ENCODE measurements around the gene SH3PXD2A.

The SH3PXD2A gene

DNA sequence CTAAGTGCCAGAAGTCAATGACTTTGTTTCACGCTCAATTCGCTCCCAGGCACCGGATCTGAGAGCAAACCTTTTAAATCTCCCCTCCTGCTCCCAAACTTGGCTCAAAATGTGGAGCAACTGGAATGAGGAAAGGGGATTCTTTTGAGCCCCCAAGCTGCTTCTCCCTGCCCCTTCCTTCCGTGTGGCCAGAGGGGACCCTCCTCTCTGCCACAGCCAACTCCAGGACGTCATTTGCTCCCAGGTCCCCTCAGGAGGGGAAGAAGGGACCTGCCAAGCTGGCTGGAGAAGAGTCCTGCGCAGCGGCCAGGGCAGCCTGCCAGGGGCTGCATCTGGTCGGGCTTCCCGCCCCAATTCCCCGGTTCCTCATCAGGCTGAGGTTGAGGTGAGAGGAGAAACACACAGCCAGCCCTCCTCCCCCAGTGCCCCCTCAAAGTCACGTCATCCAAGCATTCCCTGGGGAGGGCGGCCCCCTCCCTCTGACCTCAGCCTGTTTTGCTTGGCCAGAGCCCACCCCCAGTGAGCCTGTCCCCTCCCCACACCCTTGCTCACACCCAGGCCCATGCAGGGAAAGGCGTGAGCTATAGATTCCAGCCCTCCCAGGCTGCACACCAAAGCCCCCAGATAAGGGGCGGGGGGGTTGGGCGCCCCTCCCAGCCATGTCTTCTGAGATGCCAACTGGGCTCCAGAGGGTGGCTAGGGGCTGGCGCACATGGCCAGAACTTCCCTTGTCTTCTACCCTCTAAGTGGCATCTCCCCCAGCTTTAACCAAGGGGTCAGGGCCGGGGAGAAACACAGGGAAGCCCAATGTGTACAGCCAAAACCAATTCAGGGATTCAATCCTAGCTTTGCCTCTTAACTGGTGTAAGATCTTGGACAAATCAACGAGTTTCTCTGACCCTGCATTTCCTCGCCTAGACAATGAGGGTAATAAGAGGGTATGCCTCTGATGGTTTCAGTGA is 35.0 kb downstream of the SH3PXD2A start (continued):
- TF ChIP-seq BCL11B (tag by site-specific recombination; IDR thresholded peaks at IDR 0.05; ENCODE audit: low read depth) (no peak), ZSCAN30 (tag by site-specific recombination; IDR thresholded peaks at IDR 0.05) (no peak), ZIC2 (tag by site-specific recombination; IDR thresholded peaks at IDR 0.05) (0 out of 2 replicates have a peak, but pooled peaks have one; percentile 24), WT1 (tag by site-specific recombination; IDR thresholded peaks at IDR 0.05) (0 out of 2 replicates have a peak, but pooled peaks have one; percentile 24), ZNF10 (tag by site-specific recombination; IDR thresholded peaks at IDR 0.05) (peak; percentile 71)

- Histone ChIP-seq H3K9me3 (ENCODE audit: control insufficient read depth, insufficient read depth, low read depth, low read length) (no peaks in the 10 kb centered on the region), H3K27ac (ENCODE audit: extremely low read depth, low read depth, low read length) (no peak overlapping the region), H3K4me3 (ENCODE audit: low read depth, low read length) (no peak overlapping the region), H3K4me1 (ENCODE audit: control insufficient read depth, insufficient read depth, low read length) (peaks cover 4% of the 10 kb centered on the region; the same call in 1 of the 2 replicates), H3K36me3 (ENCODE audit: control insufficient read depth in 2 of 2, insufficient read depth in 1 of 2, low read length in 2 of 2) (no peaks in the 10 kb centered on the region)
- TF ChIP-seq GLIS2 (tag by site-specific recombination; IDR thresholded peaks at IDR 0.05) (no peak), ZFHX2 (tag by site-specific recombination; conservative IDR thresholded peaks at IDR 0.05) (0 out of 2 replicates have a peak, but pooled peaks have one; percentile 12), ZSCAN30 (tag by site-specific recombination; IDR thresholded peaks at IDR 0.05) (no peak), ZXDB (tag by site-specific recombination; IDR thresholded peaks at IDR 0.05) (no peak), ZNF18 (tag by site-specific recombination; IDR thresholded peaks at IDR 0.05) (no peak)
- CTCF ChIA-PET: interaction anchor here (0.7 to 0.8 kb wide), 2 partner anchors 29 to 193 kb away, joined by 3 read pairs; no protein-coding TSS in a partner anchor
- POLR2A ChIA-PET: no interaction called here
These were observed 35.9 kb downstream of the SH3PXD2A start for GRCh38 chr10:103819493-103819892.

DNA sequence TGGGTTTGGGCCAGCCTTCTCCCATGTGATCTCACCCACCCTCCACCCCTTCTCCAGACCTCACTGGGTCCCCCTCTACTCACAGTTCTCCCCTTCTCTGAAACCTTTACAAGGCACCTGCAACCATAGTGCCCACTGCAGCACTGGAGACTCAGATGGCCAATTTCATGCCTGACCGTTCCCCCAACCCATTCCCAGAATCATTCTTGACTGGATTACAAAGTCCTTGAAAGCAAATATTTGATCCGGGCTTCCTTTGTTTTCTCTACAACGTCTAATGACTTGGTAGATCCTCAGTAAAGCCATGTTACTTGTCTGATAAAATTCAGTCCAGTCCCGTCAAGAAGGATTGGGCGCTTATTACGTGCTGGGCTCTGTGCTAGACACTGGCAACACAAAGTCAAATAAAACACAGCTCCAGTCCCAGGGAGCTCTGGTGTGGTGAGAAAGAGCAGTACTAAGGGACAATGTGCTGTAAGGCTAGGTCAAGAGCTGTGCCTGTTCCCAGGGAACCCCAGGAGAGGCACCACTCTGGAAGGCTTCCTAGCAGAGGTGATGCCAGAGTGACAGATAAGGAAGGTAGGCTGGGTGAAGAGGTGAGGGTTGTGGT is 36.5 kb downstream of the SH3PXD2A start:
- Histone ChIP-seq H3K4me3 (ENCODE audit: low read depth, low read length) (no peak overlapping the region), H3K36me3 (ENCODE audit: control insufficient read depth in 2 of 2, insufficient read depth in 1 of 2, low read length in 2 of 2) (no peaks in the 10 kb centered on the region), H3K9me3 (ENCODE audit: control insufficient read depth, insufficient read depth, low read depth, low read length) (no peaks in the 10 kb centered on the region), H3K27ac (ENCODE audit: extremely low read depth, low read depth, low read length) (no peak overlapping the region), H3K4me1 (ENCODE audit: control insufficient read depth, insufficient read depth, low read length) (peaks cover 4% of the 10 kb centered on the region; the same call in 1 of the 2 replicates)
- ChIA-PET POLR2A (no interaction called here), CTCF (interaction anchor here (0.6 to 0.8 kb wide), 3 partner anchors 29 to 261 kb away, joined by 3 to 4 read pairs (median 3); no protein-coding TSS in a partner anchor)
- TF ChIP-seq ZNF624 (tag by site-specific recombination; IDR thresholded peaks at IDR 0.05) (no peak), ZNF626 (tag by site-specific recombination; IDR thresholded peaks at IDR 0.05) (no peak), ZBTB20 (tag by site-specific recombination; IDR thresholded peaks at IDR 0.05) (no peak), YY1 (tag by site-specific recombination; IDR thresholded peaks at IDR 0.05) (no peak), SETDB1 (IDR thresholded peaks at IDR 0.05; ENCODE audit: insufficient read length, low read length) (no peak), ZNF664 (tag by site-specific recombination; IDR thresholded peaks at IDR 0.05) (no peak), ZNF324 (tag by site-specific recombination; IDR thresholded peaks at IDR 0.05) (no peak), CTCF (tag by site-specific recombination; IDR thresholded peaks at IDR 0.05) (no peak), ZNF514 (tag by site-specific recombination; IDR thresholded peaks at IDR 0.05) (no peak), ZNF843 (tag by site-specific recombination; IDR thresholded peaks at IDR 0.05) (no peak), ZNF76 (tag by site-specific recombination; IDR thresholded peaks at IDR 0.05; ENCODE audit: borderline replicate concordance, low read depth) (no peak), BCL11A (tag by site-specific recombination; IDR thresholded peaks at IDR 0.05; ENCODE audit: low read depth) (no peak), ZNF423 (tag by site-specific recombination; IDR thresholded peaks at IDR 0.05) (no peak), ZNF341 (tag by site-specific recombination; IDR thresholded peaks at IDR 0.05; ENCODE audit: low read depth) (no peak)
- TF ChIP-seq, protein P1, sequence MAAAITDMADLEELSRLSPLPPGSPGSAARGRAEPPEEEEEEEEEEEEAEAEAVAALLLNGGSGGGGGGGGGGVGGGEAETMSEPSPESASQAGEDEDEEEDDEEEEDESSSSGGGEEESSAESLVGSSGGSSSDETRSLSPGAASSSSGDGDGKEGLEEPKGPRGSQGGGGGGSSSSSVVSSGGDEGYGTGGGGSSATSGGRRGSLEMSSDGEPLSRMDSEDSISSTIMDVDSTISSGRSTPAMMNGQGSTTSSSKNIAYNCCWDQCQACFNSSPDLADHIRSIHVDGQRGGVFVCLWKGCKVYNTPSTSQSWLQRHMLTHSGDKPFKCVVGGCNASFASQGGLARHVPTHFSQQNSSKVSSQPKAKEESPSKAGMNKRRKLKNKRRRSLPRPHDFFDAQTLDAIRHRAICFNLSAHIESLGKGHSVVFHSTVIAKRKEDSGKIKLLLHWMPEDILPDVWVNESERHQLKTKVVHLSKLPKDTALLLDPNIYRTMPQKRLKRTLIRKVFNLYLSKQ (tag by site-specific recombination; IDR thresholded peaks at IDR 0.05; ENCODE audit: borderline replicate concordance): no peak
- TF ChIP-seq, protein P2, sequence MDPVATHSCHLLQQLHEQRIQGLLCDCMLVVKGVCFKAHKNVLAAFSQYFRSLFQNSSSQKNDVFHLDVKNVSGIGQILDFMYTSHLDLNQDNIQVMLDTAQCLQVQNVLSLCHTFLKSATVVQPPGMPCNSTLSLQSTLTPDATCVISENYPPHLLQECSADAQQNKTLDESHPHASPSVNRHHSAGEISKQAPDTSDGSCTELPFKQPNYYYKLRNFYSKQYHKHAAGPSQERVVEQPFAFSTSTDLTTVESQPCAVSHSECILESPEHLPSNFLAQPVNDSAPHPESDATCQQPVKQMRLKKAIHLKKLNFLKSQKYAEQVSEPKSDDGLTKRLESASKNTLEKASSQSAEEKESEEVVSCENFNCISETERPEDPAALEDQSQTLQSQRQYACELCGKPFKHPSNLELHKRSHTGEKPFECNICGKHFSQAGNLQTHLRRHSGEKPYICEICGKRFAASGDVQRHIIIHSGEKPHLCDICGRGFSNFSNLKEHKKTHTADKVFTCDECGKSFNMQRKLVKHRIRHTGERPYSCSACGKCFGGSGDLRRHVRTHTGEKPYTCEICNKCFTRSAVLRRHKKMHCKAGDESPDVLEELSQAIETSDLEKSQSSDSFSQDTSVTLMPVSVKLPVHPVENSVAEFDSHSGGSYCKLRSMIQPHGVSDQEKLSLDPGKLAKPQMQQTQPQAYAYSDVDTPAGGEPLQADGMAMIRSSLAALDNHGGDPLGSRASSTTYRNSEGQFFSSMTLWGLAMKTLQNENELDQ (tag by site-specific recombination; IDR thresholded peaks at IDR 0.05; ENCODE audit: low read depth): no peak
